Measurements from ENCODE around the gene NFIB.

NFIB gene

GRCh38 chr9:14313951-14314423 is at the start of gene NFIB:
TSS of gene NFIB (minus strand) at chr9:14314141. CDS start at chr9:14313511, 630 bp downstream.
- no peak for DNase-seq (ENCODE audit: low read depth in 3 of 3)

DNA sequence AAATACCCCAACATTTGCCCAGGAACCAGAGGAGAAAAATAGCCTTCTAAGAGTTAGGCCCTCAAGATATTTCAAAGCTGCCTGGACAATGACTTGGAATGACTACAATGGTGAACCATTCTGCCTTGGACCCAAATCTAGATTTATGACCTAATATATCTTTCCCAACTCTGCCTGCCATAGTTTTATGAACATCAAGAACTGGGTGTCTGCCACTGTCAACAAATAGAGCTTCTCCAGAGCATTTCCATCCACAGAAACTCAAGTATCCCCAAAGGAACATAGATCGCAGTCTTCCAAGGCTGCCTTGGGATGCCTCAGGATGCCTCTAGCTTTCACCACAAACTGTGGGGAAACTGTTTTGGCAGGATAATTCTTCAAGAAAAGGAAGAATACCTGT is 48.2 kb upstream of the NFIB start:
- DNase-seq (ENCODE audit: low read depth in 3 of 3) = no peak

DNA sequence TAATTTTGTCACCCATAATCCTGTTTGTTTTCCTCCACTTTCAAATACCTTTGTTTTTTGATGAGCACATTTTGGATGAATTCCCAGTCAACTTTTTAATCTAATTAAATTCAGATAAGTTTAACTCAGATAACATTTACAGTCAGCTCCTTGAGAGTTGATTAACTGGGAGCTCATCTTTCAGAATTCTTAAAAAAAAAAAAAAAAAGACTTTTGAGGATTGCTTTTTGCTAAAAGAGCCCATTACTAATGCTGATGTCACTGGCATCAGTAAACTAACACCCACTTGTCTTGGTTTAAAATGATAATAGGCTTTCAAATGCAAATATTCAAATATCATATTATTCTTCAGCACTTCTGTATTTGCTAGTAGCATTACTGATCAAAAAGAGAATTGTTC is 47.1 kb upstream of the NFIB start:
- no peak for DNase-seq (ENCODE audit: low read depth in 3 of 3)

DNA sequence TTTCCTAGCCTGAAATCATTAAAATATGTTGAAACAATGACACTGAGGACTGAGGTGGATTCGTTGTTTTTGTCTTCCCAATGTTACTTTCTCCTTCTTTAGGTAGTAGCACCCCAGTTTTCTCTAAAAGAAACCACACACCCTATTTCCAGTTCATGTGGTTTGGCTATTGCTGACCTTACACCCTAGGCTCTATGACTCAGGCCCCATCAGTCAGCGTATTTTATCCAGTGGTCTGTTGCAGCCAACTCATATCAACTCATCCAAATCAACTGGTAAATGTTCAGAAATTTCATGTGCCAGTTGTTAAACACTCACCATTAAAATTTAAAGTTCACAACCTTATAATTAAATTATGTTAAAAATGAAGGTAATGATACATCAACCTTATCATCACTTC is 44.6 kb upstream of the NFIB start:
- DNase-seq (ENCODE audit: low read depth in 3 of 3) = no peak

GRCh38 chr9:14356351-14357265 is 42.7 kb upstream of the NFIB start:
- DNase-seq (ENCODE audit: low read depth in 3 of 3) = no peak

DNA sequence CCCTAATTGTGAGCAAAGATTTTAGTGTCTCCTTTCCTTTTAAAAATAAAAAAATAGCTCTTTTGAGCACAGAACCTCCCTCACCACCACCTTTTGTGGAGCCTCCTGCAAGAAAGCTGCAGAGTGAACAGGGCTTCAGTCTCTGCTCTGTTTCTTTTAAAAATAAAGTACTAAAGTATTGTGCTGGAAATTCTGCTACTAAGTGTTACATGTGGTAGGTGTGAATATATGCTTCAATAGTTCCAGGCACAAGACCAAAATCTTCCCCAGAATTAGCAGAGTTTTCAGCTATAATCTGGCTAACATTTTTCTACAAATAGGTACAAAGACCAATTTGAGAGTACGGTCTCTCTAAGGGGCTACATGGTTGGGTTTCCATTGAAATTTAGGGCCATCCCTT is 40.3 kb upstream of the NFIB start:
- no peak for DNase-seq (ENCODE audit: low read depth in 3 of 3)

GRCh38 chr9:14353222-14354056 is 39.5 kb upstream of the NFIB start:
- DNase-seq (ENCODE audit: low read depth in 3 of 3) = peak; percentile 43 to 76 (median 55)

GRCh38 chr9:14352503-14352902 is 38.6 kb upstream of the NFIB start:
- DNase-seq (ENCODE audit: low read depth in 3 of 3) = no peak

GRCh38 chr9:14351221-14351836 is 37.4 kb upstream of the NFIB start:
- no peak for DNase-seq (ENCODE audit: low read depth in 3 of 3)

DNA sequence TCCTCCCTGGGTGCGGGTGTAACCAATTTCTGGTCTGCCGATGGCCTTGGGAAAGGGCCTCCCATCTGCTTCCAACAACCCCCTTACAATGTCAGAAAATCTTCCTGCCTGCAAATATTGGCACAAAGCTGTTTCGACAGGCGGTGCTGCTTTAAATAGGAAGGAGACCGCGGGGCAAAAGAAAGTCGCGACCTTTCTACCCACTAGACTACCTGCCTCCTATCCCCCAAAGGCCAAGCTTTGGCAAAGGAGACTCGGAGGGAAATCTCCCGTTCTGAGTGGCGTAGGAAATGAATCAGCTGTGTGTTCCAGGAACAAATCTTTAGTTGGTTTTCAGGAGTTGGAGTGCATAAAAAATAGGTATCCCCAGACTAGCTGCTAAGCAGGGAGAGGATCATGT is 36.8 kb upstream of the NFIB start:
- DNase-seq (ENCODE audit: low read depth in 3 of 3) = no peak

- DNase-seq (ENCODE audit: low read depth in 3 of 3) = no peak
Measured at GRCh38 chr9:14350349-14350728, 36.4 kb upstream of the NFIB start.

DNA sequence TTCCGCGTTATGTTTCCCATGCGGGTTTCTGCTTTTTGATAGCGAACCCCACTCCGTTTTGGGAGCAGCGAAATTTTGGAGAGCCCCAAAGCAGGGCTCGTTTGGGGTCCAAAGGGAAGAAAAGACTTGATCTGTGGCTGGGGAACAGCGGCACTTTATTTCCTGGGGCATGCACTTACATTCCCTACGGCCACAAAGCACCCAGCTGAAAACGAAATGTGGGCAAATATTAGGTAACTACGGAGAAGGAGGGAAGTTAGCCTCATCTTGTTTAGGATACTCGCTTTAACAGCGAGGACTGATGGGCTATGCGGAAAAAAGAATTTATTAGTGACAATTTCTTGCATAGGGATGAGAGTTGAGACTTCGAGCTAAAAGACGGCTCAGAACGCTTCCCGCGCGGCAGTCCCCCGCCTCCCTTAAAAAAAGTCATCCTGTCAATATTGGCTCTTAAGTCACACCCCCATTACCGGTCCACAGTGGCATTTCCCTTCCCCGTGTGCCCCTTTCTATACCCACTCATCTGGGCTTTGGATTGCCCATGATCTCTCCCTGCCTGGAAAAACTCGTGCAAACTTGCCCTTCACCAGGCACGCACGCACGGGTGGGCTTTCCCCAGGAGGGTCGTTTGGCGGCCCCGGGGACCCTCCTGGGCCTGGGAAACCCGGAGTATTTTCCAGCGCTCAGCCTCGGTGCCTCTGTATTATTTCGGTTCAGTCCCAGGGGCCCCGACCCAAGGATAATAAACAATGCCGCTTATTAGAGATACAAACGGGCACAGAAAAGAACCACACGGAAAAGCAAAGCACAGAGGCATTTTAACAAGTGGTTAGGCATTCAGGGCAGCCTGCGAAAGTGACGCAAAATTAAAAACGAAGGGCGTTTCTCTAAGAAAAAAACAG is 35.8 kb upstream of the NFIB start:
- no peak for DNase-seq (ENCODE audit: low read depth in 3 of 3)

GRCh38 chr9:14349146-14349446 is 35.2 kb upstream of the NFIB start:
- DNase-seq (ENCODE audit: low read depth in 3 of 3) = no peak

DNA sequence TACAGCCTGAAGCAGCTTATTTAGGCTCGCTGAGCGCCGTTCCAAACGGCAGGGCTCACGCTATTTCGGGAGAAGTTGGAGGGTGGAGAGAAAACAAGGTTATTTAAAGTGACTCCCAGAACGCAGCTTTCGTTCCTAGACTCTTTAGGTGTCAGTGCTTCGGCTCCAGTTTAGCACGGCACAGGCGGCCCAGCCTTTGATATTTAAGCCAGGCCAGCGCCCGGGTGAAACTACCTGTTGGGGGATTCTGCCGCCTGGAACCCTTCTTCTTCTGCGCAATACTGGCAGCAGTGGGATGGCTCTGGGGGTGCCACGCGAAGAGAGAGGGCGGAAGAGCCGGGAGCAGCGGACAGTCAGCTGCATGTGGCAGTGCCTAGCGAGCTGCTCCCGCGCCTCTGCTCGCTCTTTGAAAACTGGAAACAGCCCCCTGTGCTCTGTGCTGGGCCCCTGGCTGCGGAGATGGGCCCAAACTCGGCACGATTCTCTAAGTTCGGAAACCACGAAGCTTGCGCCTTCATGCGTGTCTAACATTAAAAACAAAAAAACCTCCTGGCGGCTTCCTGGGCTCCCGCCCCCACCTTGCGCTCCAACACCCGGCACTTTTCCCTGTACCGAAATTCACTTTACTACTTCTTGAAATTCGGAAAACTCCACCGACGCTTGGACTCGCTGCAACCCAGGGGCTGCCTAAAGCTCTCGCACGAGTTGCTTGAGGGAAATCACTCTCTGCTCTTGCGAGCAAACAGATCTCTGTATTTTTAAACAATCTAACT is 34.6 kb upstream of the NFIB start:
- DNase-seq (ENCODE audit: low read depth in 3 of 3) = no peak

DNA sequence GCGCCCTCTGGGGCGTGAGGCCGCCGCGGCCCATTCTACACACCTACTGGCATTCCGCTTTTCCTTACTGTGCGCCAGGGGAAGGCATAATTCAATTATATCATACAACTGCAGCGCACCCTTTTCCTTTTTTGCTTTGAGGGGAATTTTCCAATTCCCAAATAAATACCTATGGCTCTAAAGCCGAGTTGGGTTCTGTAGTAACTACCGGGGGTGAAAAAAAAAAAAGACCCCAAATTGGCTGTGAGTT is 34.1 kb upstream of the NFIB start:
- DNase-seq (ENCODE audit: low read depth in 3 of 3) = no peak

DNA sequence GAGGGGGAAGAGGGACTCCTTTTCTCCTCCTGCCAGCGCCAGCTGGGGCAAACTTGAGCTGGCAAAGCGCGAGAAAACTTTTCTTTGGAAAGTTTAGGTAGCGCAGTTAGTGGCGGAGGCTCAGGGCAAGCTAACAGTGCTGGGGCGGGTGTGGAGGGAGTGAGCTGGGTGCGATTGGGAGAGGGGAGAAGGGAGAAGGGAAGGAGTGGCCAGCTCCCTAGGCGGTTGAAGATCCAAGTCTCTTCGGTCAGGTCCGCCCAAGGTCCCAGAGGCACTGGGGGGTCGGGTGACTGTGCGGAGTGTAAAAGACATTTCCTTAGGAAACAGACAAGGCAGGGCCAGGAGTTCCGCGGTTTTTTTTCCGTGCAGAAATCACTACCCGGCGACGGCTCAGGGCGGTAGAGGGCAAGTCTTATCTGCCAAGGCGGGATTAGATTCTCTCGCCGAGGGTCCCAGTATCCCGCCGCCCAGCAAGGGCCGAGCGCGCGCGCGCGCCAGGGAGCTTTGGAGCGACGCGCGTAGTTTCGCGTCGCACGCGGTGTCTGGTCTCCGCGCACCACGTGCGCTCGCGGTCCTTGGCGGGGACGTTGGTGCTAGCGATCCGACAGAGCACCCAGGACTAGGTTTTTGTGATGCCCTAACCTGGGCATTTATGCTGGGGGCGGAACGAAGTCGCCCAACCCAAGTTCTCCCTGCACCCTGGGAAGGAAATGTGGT is 33.6 kb upstream of the NFIB start:
- no peak for DNase-seq (ENCODE audit: low read depth in 3 of 3)

DNA sequence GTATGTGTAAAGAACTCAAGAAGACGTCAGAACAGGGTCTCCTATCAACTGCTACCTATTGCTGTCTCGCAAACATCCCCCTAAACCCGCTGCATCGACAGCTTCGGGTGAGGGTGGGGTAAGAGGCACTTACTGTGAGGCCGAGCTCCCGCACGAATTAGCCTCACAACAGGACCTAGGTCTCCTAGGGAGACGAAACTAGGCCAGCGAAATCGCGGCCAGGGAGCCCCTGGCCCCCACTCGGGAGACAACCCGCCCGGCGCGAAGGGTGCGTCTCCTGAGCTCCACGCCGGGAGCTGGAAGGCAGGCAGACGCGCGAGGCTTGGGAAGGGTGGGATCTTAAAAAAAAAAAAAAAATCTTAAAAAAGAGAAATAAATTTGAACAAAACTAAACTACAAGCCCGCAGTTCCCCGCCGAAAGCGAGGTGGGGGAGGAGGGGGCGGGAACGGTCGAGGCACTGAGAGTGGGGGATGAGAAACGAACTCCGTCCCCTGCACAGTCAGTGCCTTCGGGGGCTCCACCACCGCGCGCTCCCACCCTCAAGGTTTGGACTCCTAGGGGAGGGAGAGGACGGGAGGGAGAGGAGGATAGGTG is 33.0 kb upstream of the NFIB start:
- DNase-seq (ENCODE audit: low read depth in 3 of 3) = no peak

DNA sequence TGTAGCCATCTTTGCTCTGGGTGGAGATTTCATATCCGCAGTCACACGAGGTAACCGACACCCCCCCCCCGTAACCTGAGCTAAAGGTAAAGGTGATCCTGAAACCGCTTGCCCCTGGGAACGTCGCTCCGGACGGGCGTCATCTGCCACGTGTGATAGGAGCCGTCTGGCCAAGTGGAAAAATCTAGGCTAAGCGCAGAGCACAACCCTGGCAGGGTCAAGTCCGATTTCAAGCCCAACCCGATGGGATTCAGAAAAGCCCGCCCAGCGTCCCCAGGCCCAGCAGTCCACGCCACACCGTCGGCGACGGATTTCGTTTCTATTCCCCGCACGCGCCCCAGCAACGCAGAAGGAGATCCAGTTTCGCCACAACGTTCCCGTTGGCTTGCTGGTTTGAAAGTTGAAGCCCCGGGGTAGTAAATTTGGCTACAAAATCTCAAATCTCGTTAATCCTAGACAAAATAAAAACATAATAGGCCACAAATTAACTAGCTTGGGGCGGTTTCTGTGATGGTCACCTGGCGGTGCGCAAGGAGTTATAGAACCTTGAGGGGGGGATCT is 32.4 kb upstream of the NFIB start:
- no peak for DNase-seq (ENCODE audit: low read depth in 3 of 3)

GRCh38 chr9:14345354-14346230 is 31.7 kb upstream of the NFIB start:
- no peak for DNase-seq (ENCODE audit: low read depth in 3 of 3)
